ENCODE results near the gene UBL7. TPM values are rescaled to one million over a fixed set of nuclear protein-coding genes. Genes with fewer than 3 reads are reported as not detected.

The UBL7 gene
- polyA plus RNA-seq, 3 donors, result 43.4 to 103 (median 95.1) TPM

GRCh38 chr15:74410502-74410901 is 50.5 kb downstream of the UBL7 start:
- H3K27me3 ChIP-seq (ENCODE audit: control insufficient read depth in 2 of 2, insufficient read depth in 2 of 2, low read length in 2 of 2), result no peaks in the 10 kb centered on the region
- peaks cover 0 to 2% of the 10 kb centered on the region in 2 donors for H3K36me3 Mint-ChIP-seq
- H3K4me3 ChIP-seq (replicated peaks in 1 of 3; ENCODE audit: low read depth in 2 of 3, low read length in 3 of 3), result no peak overlapping the region
- H2AFZ ChIP-seq (ENCODE audit: insufficient read depth, low read depth, low read length, poor library complexity, severe bottlenecking), result no peak overlapping the region
- no peak overlapping the region for H3K27ac Mint-ChIP-seq
- H3K36me3 ChIP-seq (replicated peaks in 1 of 2; ENCODE audit: control insufficient read depth in 1 of 2, insufficient read depth in 2 of 2, low read length in 2 of 2), result no peaks in the 10 kb centered on the region
- H3K4me1 Mint-ChIP-seq, result peaks cover 11% of the 10 kb centered on the region
- no peak overlapping the region for H3K9ac ChIP-seq (ENCODE audit: insufficient read depth, low read length, poor library complexity, severe bottlenecking)
- intact Hi-C loops (cut with micrococcal nuclease), result no loop called here
- peaks cover 2% of the 10 kb centered on the region in 3 donors for H3K27me3 Mint-ChIP-seq (ENCODE audit: low read depth in 3 of 3)
- WGBS (ENCODE audit: insufficient coverage), result 97% methylated on average over 18 of the region's 18 CpGs
- H3K4me1 ChIP-seq (ENCODE audit: control insufficient read depth in 1 of 2, insufficient read depth in 2 of 2, low read length in 2 of 2), result peaks cover 7 to 9% of the 10 kb centered on the region in 2 donors
- no peaks in the 10 kb centered on the region for H4K20me1 ChIP-seq (ENCODE audit: insufficient read depth, low read length)
- H3K4me3 Mint-ChIP-seq, result no peak overlapping the region
- no peaks in the 10 kb centered on the region for H3K9me3 ChIP-seq (replicated peaks in 1 of 2; ENCODE audit: control insufficient read depth in 1 of 2, insufficient read depth in 1 of 2, low read length in 2 of 2)
- H3K9me3 Mint-ChIP-seq, result no peaks in the 10 kb centered on the region
- no peaks in the 10 kb centered on the region for H3K79me2 ChIP-seq (ENCODE audit: insufficient read depth, low read length)
- no peak overlapping the region for H3K27ac ChIP-seq (ENCODE audit: low read depth in 1 of 2, low read length in 2 of 2)
- no peak for TF ChIP-seq CTCF (IDR thresholded peaks at IDR 0.05)
- DNase-seq, result no peak
- H3K4me2 ChIP-seq (replicated peaks; ENCODE audit: extremely low read depth, low read length, poor library complexity, severe bottlenecking), result no peak overlapping the region

GRCh38 chr15:74409225-74409624 is 51.7 kb downstream of the UBL7 start:
- 97% methylated on average over 3 of the region's 7 CpGs for WGBS (ENCODE audit: insufficient coverage)
- no peak overlapping the region for H2AFZ ChIP-seq (ENCODE audit: insufficient read depth, low read depth, low read length, poor library complexity, severe bottlenecking)
- DNase-seq, result no peak
- Mint-ChIP-seq H3K27me3 (ENCODE audit: low read depth in 3 of 3) (peaks cover 2% of the 10 kb centered on the region in 3 donors), H3K4me1 (peaks cover 3% of the 10 kb centered on the region), H3K4me3 (no peak overlapping the region), H3K36me3 (no peaks in the 10 kb centered on the region), H3K27ac (no peak overlapping the region), H3K9me3 (peaks cover 0 to 2% (median 0%) of the 10 kb centered on the region in 7 donors)
- intact Hi-C loops (cut with micrococcal nuclease), result no loop called here
- no peaks in the 10 kb centered on the region for H3K79me2 ChIP-seq (ENCODE audit: insufficient read depth, low read length)
- peaks cover 1 to 3% of the 10 kb centered on the region in 2 donors for H3K4me1 ChIP-seq (ENCODE audit: control insufficient read depth in 1 of 2, insufficient read depth in 2 of 2, low read length in 2 of 2)
- no peak overlapping the region for H3K4me2 ChIP-seq (replicated peaks; ENCODE audit: extremely low read depth, low read length, poor library complexity, severe bottlenecking)
- no peak for TF ChIP-seq CTCF (IDR thresholded peaks at IDR 0.05)
- H3K27me3 ChIP-seq (ENCODE audit: control insufficient read depth in 2 of 2, insufficient read depth in 2 of 2, low read length in 2 of 2), result no peaks in the 10 kb centered on the region
- no peak overlapping the region for H3K27ac ChIP-seq (ENCODE audit: low read depth in 1 of 2, low read length in 2 of 2)
- no peak overlapping the region for H3K4me3 ChIP-seq (replicated peaks in 1 of 3; ENCODE audit: low read depth in 2 of 3, low read length in 3 of 3)
- no peaks in the 10 kb centered on the region for H3K36me3 ChIP-seq (replicated peaks in 1 of 2; ENCODE audit: control insufficient read depth in 1 of 2, insufficient read depth in 2 of 2, low read length in 2 of 2)
- no peaks in the 10 kb centered on the region for H3K9me3 ChIP-seq (replicated peaks in 1 of 2; ENCODE audit: control insufficient read depth in 1 of 2, insufficient read depth in 1 of 2, low read length in 2 of 2)
- H4K20me1 ChIP-seq (ENCODE audit: insufficient read depth, low read length), result no peaks in the 10 kb centered on the region
- no peak overlapping the region for H3K9ac ChIP-seq (ENCODE audit: insufficient read depth, low read length, poor library complexity, severe bottlenecking)
